GM19397 (cell line): Measurements from ENCODE around the gene BTN1A1.
"Not testable (repeated sequence)": the region's sequence is repeated elsewhere in the genome, so short reads cannot be mapped to it uniquely, and the experiment has no call there.

Source experiments
- ATAC-seq: cut with Tn5 transposase; IDR thresholded peaks from one replicate; pipeline ENCODE4 v1.9.1; 2021; ENCODE audit warnings: mild to moderate bottlenecking, moderate library complexity; ENCODE audit not compliant: unreplicated experiment

BTN1A1 gene

DNA sequence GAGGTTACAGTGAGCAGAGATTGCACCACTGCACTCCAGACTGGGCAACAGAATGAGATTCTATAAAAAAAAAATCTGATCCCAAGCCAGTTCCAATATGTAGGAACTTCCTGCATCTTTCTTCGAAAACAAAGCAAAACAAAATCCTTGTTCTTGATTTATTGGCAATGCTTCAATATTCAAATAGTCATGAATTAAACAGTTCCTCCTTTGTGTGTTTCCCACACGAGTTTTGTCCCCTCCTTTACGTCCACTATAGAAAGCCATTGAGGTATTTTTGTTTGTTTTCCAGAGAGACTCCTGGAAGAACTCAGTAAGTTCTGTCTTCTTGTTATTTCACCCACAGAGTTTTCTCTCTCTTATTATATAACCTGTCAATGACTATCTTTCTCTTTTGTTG lies 7.6 kb downstream of the BTN1A1 start:
- ATAC-seq: no peak

- ATAC-seq: not testable (repeated sequence)
Observed at GRCh38 chr6:26511033-26511432, 10.9 kb downstream of the BTN1A1 start.

- ATAC-seq: no peak
Observed at GRCh38 chr6:26514984-26515383, 14.9 kb downstream of the BTN1A1 start.

DNA sequence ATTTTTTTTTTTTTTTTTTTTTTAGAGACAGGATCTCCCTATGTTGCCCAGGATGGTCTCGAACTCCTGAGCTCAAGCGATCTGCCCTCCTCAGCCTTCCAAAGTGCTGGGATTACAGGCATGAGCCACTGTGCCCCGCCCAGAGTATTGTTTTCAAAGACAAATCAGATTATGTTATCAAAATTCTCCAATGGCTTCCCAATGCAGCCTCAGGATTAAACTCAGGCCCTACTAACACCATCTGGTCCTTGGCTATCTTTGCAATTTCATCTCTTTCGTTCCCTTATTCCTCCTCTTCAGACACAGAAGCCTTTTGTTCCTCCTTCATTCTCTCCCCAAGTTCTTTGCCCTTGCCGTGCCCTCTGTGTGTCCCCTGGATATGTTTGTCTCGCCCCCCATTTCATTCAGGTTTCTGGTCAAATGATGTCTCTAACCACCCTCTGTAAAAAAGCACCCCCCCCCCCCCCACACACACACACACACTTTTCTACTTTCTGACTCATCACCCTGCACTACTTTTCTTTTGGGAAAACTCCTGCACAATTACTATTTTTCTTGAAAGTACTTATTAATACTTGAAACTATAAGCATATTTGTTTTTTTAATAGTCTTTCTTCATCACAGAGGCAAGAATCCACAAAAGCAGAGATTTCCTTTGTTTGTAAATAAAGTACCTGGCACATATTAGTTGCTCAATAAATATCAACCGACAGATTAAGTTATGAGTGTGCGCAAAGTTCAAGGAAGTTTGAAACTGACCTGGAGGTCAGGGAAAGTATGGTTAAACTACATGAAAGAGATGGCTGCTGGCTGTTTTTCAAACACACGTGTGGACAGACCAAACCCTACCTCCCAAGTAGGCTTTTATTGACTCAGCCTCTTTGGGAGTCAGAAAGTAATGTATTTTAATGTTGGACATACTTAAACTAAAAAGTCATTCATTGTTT lies 16.7 kb downstream of the BTN1A1 start:
- ATAC-seq: no peak

GRCh38 chr6:26519359-26519758 lies 19.3 kb downstream of the BTN1A1 start:
- no peak for ATAC-seq

- ATAC-seq: peak; percentile 24
Observed at GRCh38 chr6:26520237-26520849, 20.2 kb downstream of the BTN1A1 start.

- peak; percentile 56 for ATAC-seq
Observed at GRCh38 chr6:26520850-26521599, 20.9 kb downstream of the BTN1A1 start.

DNA sequence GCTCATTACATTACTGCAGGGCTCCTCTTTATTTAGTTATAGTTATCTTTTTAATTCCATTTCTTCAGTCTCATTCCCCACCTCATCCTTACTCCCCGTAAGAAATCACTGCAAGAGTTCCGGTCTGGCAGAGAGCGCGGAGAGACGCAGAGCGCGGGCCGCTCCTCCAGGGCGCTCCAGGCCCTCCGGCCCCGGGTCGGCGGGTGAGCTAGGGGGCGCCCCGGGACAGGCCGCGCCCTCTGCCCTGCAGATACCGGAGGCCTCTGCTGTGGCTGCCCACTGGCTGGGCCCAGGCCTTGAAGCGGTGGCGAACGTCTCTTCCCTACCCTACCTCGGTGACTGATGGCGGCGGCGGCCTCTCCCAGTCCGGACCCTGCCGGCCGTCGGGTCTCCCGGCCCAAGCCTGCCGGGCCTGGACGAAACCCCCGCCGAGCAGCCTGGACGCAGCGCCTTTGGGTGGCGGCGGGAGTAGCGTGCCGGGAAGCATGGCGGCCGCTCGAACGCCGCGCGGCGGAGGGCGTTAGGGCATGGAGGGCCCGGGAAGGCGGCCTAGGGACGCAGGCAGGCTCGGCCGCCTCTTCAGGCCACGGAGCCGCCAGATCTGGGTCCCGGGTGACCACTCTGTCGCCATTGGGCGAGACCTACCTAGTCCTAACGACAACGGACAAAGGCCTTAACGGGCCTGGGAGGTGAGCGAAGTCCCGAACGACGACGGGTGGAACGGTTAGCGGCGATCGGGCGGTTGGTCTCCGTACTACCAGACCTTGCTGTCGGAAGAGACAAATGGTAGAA lies 21.7 kb downstream of the BTN1A1 start:
- peak; percentile 76 for ATAC-seq

- not testable (repeated sequence) for ATAC-seq
Observed at GRCh38 chr6:26522486-26523228, 22.6 kb downstream of the BTN1A1 start.

DNA sequence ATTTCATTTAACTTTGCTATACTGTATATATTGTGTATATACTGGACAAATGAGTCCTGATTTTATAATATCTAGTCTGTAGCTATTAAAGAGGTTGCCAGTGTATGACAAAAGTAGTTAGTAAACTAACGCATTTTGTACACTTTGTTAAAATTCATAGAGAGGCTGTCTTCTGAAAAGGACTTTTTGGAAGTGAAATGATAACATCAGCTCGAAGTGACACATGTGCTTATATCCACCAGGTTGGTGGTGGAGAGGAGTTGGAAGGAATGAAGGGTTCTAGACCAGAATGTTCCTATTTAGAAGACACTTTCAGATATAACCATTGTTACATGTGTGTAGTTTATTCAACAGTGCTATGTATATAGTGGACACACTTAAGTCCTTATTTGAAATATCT lies 24.2 kb downstream of the BTN1A1 start:
- ATAC-seq: not testable (repeated sequence)

- ATAC-seq: no peak
Observed at GRCh38 chr6:26524722-26525370, 24.7 kb downstream of the BTN1A1 start.

GRCh38 chr6:26525838-26526237 lies 25.7 kb downstream of the BTN1A1 start:
- ATAC-seq: no peak

DNA sequence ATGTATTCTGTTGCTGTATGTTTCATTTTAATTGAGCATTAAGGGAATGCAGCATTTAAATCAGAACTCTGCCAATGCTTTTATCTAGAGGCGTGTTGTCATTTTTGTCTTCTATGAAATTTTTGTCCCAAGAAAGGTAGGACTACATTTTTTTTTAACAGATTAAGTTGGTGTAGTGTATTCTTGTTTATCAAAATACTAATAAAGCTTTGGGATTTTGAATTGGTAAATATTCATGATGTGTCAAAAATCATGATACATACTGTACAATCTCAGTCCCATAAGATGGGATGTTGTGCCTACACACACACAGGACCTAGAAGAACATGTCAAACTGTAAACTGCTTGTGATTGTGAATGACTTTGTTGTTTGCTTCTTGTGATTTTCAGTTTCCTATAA lies 26.8 kb downstream of the BTN1A1 start:
- ATAC-seq: no peak

GRCh38 chr6:26530203-26530602 lies 30.1 kb downstream of the BTN1A1 start:
- ATAC-seq: no peak

DNA sequence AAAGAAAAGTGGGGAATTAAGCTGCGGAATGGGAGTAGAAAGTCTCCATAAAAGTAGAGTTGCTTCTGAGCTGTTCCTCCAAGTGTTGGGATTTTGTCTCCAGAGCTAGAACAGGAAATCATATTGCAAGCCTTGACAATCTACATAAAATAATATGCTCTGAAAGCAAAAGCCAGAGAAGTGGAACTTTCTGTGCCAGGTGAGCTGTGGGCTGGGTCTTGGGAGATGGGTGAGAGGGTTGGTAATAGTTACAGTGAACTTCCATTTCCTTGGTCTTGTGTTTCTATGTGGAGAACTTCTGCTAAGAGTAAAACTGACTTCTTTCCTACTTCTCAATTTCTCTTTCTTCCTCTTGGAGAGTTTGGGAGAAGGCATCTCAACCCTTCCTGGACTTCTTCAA lies 31.8 kb downstream of the BTN1A1 start:
- no peak for ATAC-seq

DNA sequence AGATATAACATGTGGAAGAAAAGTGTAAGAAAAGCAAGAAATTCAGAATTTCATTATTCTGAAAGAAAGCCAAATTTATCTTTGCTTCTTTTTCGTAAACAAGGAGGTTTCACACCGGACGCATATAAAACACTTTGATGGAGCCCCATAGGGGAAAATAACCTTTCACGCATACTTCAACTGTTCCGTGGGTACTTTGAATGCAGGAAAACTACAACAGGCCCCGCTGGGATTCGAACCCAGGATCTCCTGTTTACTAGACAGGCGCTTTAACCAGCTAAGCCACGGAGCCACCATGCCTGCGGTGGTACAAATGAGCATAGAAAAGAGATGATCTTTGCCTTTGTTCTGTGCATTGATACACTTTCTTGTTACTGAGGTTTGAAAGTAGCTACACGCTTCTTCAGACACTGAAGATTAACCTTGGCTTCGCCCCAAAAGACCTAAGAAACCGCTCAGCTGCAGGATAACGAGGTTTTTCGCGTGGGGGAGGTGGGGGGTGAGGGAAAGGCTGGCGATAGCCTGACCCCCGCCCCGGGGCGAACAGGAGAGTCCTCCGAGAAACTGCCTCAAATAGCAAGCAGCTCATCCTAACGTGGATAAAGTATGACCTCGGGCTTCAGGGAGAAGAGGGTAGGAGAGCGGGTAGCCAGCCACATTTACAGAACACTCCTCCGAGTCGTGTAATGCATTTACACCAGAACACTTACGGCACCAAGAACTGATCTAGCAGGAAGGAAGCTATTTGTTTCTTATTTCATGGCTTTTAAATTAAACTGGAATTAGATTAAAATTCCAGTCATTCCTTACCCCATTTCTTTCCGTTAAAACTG lies 32.8 kb downstream of the BTN1A1 start:
- no peak for ATAC-seq

DNA sequence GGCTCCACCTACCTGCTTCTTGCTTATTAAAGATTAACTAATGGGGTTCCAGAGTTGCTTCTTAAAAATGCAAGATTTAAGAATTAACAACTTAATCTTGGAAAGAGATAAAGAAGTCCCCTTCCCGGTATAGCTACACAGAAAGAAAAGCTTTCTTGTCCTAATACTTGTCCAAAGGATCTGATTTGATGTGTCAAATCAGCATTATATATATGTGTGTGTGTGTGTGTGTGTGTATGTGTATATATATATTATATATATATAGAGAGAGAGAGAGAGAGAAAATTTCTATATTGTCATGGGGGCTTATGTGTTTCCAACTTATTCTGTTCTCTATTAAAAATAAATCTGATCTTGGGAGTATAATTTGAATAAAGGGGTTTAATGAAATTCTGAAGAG lies 33.4 kb downstream of the BTN1A1 start:
- ATAC-seq: no peak

DNA sequence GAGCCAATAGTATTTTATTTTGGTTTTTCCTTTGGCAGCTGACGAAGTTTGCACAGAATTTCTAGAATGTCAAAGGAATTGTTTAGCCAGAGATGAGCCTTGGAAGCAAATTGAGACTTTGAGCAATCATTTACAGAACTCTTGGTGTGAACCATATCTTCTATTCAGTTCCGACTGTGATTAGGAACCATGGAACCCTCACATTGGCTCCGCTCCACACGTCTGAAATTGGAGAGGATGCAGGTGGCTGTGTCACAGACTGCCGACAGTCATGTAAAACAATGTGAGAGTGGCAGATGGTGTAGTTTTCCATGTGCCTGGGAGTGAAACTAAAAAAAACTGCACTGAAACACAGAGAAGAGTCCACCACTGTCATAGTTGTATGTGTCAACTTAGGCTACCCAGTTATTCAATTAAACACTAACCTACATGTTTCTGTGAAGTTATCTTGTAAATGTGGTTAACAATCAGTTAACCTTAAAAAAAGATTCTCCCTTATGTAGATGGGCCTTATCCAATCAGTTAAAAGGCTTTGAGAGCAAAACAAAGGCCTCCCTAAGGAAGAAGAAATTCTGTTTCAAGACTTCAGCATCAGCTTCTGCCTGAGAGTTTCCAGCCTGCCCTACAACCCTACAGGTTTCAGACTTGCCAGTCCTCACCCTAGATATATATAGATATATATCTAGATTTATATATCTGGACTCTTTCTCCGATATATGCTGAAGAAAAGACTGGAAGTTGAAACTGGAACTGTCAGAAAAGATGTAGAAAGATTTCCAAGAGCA lies 34.8 kb downstream of the BTN1A1 start:
- ATAC-seq: no peak
